Smooth muscle cell (in vitro differentiated cells): Measurements from ENCODE around the gene TBX5. TPM values are rescaled to one million over a fixed set of nuclear protein-coding genes. Genes with fewer than 3 reads are reported as not detected.

Source experiments
- DNase-seq: peaks from one replicate; lab custom pipeline; 2025; ENCODE audit not compliant: unreplicated experiment; lab: John Stamatoyannopoulos, UW
- H2AFZ ChIP-seq: fragments of 200-600 bp; sonication (generic); 2 replicates; pipeline ENCODE4 v1.6.0; 2016; ENCODE audit warnings: antibody characterized with exemption, low read depth, mild to moderate bottlenecking
- H3F3A ChIP-seq: fragments of 200-600 bp; sonication (generic); 2 replicates; pipeline ENCODE4 v1.6.0; 2017; ENCODE audit warnings: antibody characterized with exemption, low read depth
- H3K27ac ChIP-seq: fragments of 200-600 bp; sonication (generic); 2 replicates; pipeline ENCODE4 v1.5.1; 2016; ENCODE audit warnings: low read depth, mild to moderate bottlenecking
- H3K27me3 ChIP-seq: fragments of 200-600 bp; sonication (generic); 2 replicates; pipeline ENCODE4 v1.6.1; 2016; ENCODE audit warnings: low read depth, mild to moderate bottlenecking
- H3K36me3 ChIP-seq: fragments of 200-600 bp; sonication (generic); 2 replicates; pipeline ENCODE4 v1.5.1; 2016; ENCODE audit warnings: low read depth
- H3K4me1 ChIP-seq: fragments of 200-600 bp; sonication (generic); 2 replicates; pipeline ENCODE4 v1.5.1; 2016; ENCODE audit warnings: low read depth
- H3K4me2 ChIP-seq: fragments of 200-600 bp; sonication (generic); 2 replicates; pipeline ENCODE4 v1.6.0; 2016; ENCODE audit warnings: mild to moderate bottlenecking
- H3K4me3 ChIP-seq: fragments of 200-600 bp; sonication (generic); 2 replicates; pipeline ENCODE4 v1.5.1; 2016; ENCODE audit warnings: mild to moderate bottlenecking
- H3K79me2 ChIP-seq: fragments of 200-600 bp; sonication (generic); 2 replicates; pipeline ENCODE4 v1.6.0; 2016; ENCODE audit warnings: low read depth, mild to moderate bottlenecking
- H3K9ac ChIP-seq: fragments of 200-600 bp; sonication (generic); 2 replicates; pipeline ENCODE4 v1.6.0; 2016; ENCODE audit warnings: low read depth
- H3K9me3 ChIP-seq: fragments of 200-600 bp; sonication (generic); replicated peaks from 2 replicates; pipeline ENCODE4 v1.5.1; 2016; ENCODE audit warnings: low read depth
- H4K20me1 ChIP-seq: fragments of 200-600 bp; sonication (generic); 2 replicates; pipeline ENCODE4 v1.6.0; 2016; ENCODE audit warnings: low read depth
- CTCF ChIP-seq: fragments of 200-600 bp; sonication (generic); IDR thresholded peaks from 2 replicates; pipeline ENCODE4 v1.5.1; 2017; ENCODE audit warnings: borderline replicate concordance, mild to moderate bottlenecking, antibody characterized with exemption; ENCODE audit not compliant: insufficient read depth, poor library complexity, severe bottlenecking
- WGBS: methylation state at CpG from one replicate; pipeline ENCODE4 v1.1.7; 2016; ENCODE audit warnings: low lambda C conversion rate; 5-methylcytosine and 5-hydroxymethylcytosine counted together
- polyA plus RNA-seq: library from polyadenylated mRNA; unstranded; fragments of >200 nt; fragmentation: Nextera tagmentation; extraction: Ambion mirVana; gene quantifications from 2 replicates; pipeline ENCODE4 v1.2.1, GENCODE V29; 2016
- total RNA-seq: library from RNA; depleted of rRNA; stranded (reverse); fragments of >200 nt; gene quantifications from 2 replicates; pipeline ENCODE4 v1.2.3, GENCODE V29; 2014

The TBX5 gene
- total and polyA plus RNA-seq, 2 experiments from 2014 or later, result not detected

GRCh38 chr12:114340231-114340630 lies 65.7 kb downstream of the TBX5 start:
- WGBS, result 80% methylated on average over 3 of the region's 3 CpGs
- H3K4me3 ChIP-seq, result no peak overlapping the region
- H4K20me1 ChIP-seq, result no peaks in the 10 kb centered on the region
- H2AFZ ChIP-seq, result no peak overlapping the region
- no peak overlapping the region for H3K9ac ChIP-seq
- no peak overlapping the region for H3K4me2 ChIP-seq
- no peaks in the 10 kb centered on the region for H3K9me3 ChIP-seq
- H3K36me3 ChIP-seq, result no peaks in the 10 kb centered on the region
- H3K27me3 ChIP-seq, result no peaks in the 10 kb centered on the region
- no peaks in the 10 kb centered on the region for H3K79me2 ChIP-seq
- no peaks in the 10 kb centered on the region for H3F3A ChIP-seq
- H3K4me1 ChIP-seq, result no peaks in the 10 kb centered on the region
- no peak for DNase-seq
- no peak for TF ChIP-seq CTCF
- H3K27ac ChIP-seq, result no peak overlapping the region

- Histone ChIP-seq H3K4me2 (no peak overlapping the region), H3K9me3 (no peaks in the 10 kb centered on the region), H3K79me2 (no peaks in the 10 kb centered on the region), H3K9ac (no peak overlapping the region), H4K20me1 (no peaks in the 10 kb centered on the region), H3K27ac (no peak overlapping the region), H3K4me3 (no peak overlapping the region), H3K36me3 (no peaks in the 10 kb centered on the region), H3K4me1 (no peaks in the 10 kb centered on the region), H3F3A (no peaks in the 10 kb centered on the region), H3K27me3 (no peaks in the 10 kb centered on the region), H2AFZ (no peak overlapping the region)
- no peak for TF ChIP-seq CTCF
- DNase-seq, result no peak
- 52% methylated on average over 2 of the region's 2 CpGs for WGBS
Observed at GRCh38 chr12:114339626-114340025, 66.3 kb downstream of the TBX5 start.

- TF ChIP-seq CTCF, result no peak
Observed at GRCh38 chr12:114335607-114336006, 70.3 kb downstream of the TBX5 start.

GRCh38 chr12:114334395-114334794 lies 71.5 kb downstream of the TBX5 start:
- Histone ChIP-seq H3F3A (no peaks in the 10 kb centered on the region), H3K4me2 (no peak overlapping the region), H3K4me3 (no peak overlapping the region), H3K27me3 (no peaks in the 10 kb centered on the region), H3K27ac (no peak overlapping the region), H3K9me3 (no peaks in the 10 kb centered on the region), H3K36me3 (no peaks in the 10 kb centered on the region), H4K20me1 (no peaks in the 10 kb centered on the region), H3K79me2 (no peaks in the 10 kb centered on the region), H2AFZ (no peak overlapping the region), H3K9ac (no peak overlapping the region), H3K4me1 (no peaks in the 10 kb centered on the region)
- TF ChIP-seq CTCF, result no peak
- DNase-seq, result no peak
- 90% methylated on average over 3 of the region's 5 CpGs for WGBS

More at GRCh38 chr12:114335607-114336006, 70.3 kb downstream of the TBX5 start:
- Histone ChIP-seq H3F3A (no peaks in the 10 kb centered on the region), H3K4me2 (no peak overlapping the region), H3K27me3 (no peaks in the 10 kb centered on the region), H3K9me3 (no peaks in the 10 kb centered on the region), H3K27ac (no peak overlapping the region), H3K9ac (no peak overlapping the region), H3K4me1 (no peaks in the 10 kb centered on the region), H3K4me3 (no peak overlapping the region), H3K79me2 (no peaks in the 10 kb centered on the region), H3K36me3 (no peaks in the 10 kb centered on the region), H4K20me1 (no peaks in the 10 kb centered on the region), H2AFZ (no peak overlapping the region)
- 34% methylated on average over 5 of the region's 5 CpGs for WGBS
- no peak for DNase-seq
